ENCODE data around the gene CA10.
A peak's percentile ranks its signal among the peaks of the same experiment; 100 is the strongest.

The CA10 gene

DNA sequence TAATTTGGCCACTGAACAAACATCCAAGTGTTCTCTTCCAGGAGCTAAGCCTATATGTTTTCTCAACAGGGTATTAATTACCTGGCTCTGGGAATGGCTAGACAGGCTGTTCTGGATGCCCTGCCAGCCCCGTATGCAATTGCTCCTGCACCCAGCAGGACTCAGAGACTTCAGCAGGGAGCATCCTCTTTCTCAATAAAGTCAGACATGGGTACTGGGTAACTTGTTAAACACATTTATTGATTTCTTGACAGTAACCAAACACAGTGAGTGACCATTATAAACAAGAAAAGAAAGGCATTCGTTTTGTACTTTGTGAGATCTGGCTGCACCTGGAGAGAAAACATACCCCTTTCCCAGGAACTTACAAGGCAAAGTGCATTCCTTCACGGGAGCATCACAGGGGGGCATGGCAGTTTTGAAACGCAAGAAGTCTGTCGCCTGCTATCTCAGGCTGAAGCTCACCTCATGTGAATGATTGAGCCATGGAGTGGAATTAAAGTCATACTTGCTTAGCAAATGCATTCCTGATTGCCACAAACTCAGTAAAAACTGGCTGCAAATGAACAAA, 528.3 kb downstream of the CA10 start:
- DNase-seq, result no peak

- no peak for DNase-seq
Observed at GRCh38 chr17:51629232-51629631, 529.3 kb downstream of the CA10 start.

DNA sequence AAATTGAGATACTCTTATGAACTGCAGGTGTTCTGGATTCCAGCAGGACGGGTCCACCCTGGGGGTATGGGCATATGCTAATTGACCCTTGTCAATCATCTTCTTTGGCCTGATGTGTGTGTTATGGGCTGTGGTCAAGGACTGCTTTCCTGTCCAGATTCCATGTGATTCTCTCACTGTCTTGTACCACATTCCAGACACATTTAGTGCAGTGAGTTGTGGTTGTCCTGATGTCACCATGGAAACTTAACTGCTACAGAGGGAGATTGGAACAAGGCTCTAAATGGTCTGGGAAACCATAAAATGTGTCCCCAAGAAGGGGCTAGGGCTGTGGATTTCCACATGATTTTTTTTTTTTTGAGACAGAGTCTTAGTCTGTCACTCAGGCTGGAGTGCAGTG, 530.7 kb downstream of the CA10 start:
- DNase-seq, result no peak

GRCh38 chr17:51618476-51618875, 540.0 kb downstream of the CA10 start:
- DNase-seq, result no peak

DNA sequence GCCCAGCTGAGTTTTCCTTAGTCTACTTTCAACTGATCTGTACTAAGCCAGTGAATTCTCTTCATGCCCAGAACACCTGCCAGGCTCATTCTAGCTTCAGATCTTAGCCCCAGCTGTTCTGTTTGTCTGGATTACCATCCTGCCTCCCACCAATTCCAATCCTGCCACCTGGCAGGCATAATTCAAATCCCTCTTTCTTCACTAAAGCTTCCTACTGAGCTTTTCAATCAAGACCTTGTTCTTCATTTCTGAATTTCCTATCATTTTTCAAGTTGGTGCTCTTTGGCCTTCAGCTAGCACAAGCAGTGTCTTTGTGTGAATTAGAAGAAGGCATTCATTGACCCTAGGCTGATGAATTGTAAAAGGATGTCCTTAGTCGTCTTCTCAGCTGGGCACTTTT, 540.5 kb downstream of the CA10 start:
- no peak for DNase-seq

GRCh38 chr17:51613255-51613654, 545.3 kb downstream of the CA10 start:
- DNase-seq, result no peak

GRCh38 chr17:51612692-51613091, 545.8 kb downstream of the CA10 start:
- DNase-seq, result no peak

GRCh38 chr17:51611585-51611984, 546.9 kb downstream of the CA10 start:
- no peak for DNase-seq

DNA sequence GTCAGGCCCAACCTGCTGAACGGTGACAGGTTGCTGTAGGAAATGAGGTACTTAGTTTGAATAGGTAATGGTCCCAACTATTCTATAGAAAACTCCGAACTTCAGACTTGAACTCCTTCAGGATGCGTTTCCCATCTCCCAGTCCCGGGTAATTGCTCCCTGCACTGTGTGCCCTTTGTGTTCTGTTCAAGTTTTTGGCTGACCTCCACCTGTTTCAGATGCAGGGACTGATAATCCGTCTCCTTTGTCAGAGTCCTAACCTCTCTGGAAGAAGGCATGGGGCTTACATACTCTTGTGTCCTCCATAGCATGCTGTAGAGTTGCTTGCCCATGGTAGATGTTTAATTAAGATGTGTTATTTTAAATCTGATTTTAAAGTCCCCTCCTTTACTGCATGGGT, 547.7 kb downstream of the CA10 start:
- DNase-seq, result no peak

GRCh38 chr17:51610155-51610554, 548.4 kb downstream of the CA10 start:
- DNase-seq, result no peak

GRCh38 chr17:51608251-51608933, 550.1 kb downstream of the CA10 start:
- DNase-seq, result no peak

DNA sequence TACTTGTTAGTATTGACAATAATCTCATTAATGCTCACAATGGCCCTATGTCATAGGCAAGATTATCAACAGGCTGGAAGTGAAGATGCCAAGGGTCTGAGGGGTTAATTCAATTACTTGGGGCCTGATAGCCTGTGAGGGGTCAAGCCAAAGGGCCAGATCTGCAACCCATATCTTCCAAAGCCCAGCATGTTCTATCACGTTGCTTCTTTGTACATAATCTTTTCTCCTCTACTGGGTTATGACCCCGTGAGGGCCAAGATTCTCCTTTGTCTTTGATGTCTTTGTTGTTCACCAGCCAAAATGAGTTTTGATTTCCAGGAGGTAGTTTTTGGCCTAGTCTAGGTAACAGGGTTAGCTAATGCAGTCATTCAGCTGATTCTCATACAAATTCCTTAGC, 551.0 kb downstream of the CA10 start:
- no peak for DNase-seq

DNA sequence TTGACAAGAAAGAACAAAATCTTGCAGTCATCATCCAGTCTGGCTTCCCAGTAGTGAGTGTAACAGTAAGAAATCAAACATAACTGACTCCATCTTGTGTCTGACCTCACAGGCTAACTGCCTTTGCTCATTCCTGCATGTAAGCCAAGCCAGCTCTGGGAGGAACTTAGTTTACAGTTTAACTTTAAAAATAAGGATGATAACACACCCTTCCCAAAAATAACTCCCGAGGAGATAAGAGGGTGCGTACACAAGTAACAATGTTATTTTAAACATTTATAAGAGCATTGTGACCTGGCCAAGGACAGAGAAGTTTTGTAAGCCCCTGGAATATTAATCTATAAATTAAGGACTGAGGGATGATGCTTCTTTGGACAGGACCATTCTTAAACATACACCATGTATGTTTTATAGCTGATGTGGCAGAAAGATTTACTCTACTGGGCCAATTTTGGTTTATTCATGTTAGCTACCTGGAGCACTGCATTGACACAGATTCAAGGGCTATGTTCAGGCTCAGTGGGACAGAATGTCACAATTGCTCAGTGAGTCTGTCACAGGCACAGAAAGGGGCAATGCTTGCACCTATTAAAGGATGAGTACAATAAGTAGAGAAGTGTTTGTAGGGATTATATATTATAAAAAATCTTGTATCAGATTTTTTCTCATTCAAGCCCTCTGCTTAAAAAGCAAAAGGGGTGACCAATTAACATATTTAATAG, 554.1 kb downstream of the CA10 start:
- DNase-seq, result no peak

DNA sequence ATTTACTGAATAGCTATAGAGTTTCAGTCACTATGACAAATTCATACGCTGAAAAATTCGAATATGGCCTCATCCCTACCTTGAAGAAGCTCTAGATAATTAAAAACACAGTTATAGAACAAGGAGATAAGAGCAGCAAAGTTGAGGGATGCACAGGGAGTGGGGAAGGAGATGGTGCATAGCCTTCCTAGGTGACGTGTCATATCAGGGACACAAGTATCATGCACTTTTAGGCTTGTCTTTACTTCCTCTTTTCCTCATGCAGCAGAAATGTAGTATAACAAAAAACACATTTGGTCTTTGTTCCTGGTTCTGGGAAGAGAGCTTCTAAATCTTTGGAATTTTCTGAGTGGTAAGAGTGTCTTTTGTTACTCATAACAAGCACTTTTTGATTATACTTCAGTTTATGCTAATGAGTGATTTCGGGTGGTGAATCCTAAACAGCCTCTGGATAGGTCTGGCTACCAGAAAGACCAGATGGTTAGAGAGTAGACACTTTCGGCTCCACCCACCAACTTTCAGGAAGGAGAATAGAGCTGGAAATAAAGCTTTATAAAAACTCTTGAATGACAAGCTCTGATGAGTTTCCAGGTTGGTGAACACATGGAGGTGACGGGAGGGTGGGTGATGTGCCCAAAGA, 556.8 kb downstream of the CA10 start:
- DNase-seq, result peak; percentile 44

- no peak for DNase-seq
Observed at GRCh38 chr17:51598824-51599223, 559.7 kb downstream of the CA10 start.

GRCh38 chr17:51597345-51597744, 561.2 kb downstream of the CA10 start:
- no peak for DNase-seq

DNA sequence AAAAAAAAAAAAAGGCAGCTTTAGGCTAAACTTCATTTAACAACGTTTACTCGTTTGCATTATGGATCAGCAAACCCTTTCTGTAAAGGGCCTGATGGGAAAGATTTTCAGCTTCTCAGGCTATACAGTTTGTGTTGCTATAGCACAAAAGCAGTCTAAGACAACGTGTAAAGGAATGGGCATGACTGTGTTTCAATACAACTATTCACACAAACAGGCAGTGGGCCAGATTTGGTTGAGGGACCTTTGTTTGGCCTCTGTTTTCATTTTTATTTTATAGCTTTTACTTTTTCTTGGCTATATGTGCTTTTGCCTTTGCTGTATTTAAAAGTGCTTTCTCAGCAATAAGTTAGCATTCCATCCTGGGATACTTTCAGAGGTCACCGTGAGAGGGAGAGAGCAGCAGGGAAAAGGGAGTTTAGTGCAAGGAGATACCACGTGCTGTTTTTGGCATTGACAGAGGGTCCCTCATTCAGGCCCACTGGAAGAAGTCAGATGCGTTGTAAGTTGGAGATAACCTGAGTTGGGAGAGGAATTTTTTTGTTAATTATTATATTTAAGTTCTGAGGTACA, 562.6 kb downstream of the CA10 start:
- DNase-seq, result no peak

DNA sequence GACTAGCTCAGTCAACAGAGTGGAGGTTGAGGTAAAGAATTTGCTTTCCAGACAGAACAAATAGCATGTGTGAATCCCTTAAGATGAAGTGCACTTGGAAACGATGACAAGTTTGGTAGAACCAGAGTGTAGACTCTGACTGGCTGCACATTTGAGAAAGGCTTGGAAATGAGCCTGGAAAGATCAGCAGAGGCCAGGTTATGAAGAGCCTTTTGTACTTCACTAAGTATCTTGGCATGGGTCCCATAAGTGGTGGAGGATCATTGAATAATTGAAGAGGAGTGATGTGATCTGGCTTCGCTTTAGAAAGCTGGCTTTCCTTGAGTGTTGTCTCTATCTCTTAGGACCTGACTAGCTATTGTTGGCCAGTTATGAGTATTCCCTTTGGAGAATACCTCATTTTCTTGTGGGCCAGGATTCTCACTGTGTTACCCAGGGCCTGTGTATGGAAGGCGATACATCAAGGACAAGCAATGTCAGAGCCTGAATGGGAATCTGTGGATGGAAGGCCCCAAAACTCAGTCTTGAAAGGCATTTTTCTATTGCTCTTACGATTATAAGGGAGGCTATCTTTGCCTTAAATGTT, 568.4 kb downstream of the CA10 start:
- no peak for DNase-seq

GRCh38 chr17:51588063-51588462, 570.5 kb downstream of the CA10 start:
- no peak for DNase-seq

GRCh38 chr17:51587516-51587915, 571.0 kb downstream of the CA10 start:
- DNase-seq, result no peak

DNA sequence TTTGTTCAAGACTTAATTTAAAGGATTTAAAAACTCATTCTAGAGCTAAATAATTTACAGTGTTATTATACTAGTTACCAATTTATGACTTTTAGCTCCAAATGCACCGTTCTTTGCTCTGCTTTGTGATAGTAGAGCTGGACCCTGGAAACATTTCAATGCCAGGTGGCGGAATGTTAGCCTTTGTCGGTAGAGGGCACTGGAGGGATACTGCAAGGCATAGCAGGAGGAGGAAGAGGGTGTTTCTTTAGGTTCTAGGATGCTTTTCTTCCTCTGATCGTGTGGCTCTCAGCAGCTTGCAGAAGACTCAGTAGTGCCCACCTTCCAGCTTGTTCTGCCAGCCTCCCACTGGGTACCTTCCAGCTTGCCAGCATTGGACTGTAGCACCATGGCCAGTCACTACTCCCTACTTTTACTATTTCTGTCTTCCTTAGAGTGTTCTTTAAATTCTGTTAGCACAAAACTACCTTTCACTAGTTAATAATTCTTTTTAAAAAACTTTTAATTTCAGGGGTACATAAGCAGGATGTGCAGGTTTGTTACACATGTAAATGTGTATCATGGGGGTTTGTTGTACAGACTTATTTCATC, 572.9 kb downstream of the CA10 start:
- DNase-seq, result peak; percentile 44

- peak; percentile 15 for DNase-seq
Observed at GRCh38 chr17:51580869-51581268, 577.6 kb downstream of the CA10 start.

Data from RPMI8226 (cell line).